Measurements from ENCODE around the gene JPH2.

Gene JPH2

DNA sequence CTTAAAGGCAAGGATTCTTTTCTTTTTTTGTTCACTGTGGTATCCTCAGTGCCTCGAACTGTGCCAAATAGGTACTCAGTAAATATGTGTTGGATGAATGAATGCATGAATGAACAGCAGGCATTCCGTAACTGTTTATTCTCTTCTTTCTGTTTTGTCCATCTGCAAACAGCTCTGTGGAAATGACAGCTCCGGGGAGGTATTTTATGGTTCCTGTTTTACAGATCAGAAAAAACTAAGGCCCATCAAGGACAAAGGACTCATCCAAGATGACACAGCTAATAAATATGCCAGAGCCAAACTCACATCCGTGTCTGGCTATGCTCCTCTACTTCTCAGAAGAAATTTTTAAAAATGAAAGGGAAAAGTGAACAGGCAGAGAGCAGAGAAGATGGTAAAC, 21.0 kb downstream of the JPH2 start:
- intact Hi-C loops (cut with DNase I; ENCODE audit: low total_unique reads), result no loop called here
- Histone ChIP-seq H3K9me3 (no peaks in the 10 kb centered on the region), H3K27me3 (no peaks in the 10 kb centered on the region), H3K4me3 (peak overlapping the region; percentile 29 to 36), H3K4me1 (peaks cover 0 to 92% (median 47%) of the 10 kb centered on the region in 4 donors), H3K36me3 (no peaks in the 10 kb centered on the region), H3K27ac (peak overlapping the region; percentile 67 to 95)
- TF ChIP-seq, protein P1, sequence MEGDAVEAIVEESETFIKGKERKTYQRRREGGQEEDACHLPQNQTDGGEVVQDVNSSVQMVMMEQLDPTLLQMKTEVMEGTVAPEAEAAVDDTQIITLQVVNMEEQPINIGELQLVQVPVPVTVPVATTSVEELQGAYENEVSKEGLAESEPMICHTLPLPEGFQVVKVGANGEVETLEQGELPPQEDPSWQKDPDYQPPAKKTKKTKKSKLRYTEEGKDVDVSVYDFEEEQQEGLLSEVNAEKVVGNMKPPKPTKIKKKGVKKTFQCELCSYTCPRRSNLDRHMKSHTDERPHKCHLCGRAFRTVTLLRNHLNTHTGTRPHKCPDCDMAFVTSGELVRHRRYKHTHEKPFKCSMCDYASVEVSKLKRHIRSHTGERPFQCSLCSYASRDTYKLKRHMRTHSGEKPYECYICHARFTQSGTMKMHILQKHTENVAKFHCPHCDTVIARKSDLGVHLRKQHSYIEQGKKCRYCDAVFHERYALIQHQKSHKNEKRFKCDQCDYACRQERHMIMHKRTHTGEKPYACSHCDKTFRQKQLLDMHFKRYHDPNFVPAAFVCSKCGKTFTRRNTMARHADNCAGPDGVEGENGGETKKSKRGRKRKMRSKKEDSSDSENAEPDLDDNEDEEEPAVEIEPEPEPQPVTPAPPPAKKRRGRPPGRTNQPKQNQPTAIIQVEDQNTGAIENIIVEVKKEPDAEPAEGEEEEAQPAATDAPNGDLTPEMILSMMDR (IDR thresholded peaks at IDR 0.05), result no peak
- no peak for DNase-seq

DNA sequence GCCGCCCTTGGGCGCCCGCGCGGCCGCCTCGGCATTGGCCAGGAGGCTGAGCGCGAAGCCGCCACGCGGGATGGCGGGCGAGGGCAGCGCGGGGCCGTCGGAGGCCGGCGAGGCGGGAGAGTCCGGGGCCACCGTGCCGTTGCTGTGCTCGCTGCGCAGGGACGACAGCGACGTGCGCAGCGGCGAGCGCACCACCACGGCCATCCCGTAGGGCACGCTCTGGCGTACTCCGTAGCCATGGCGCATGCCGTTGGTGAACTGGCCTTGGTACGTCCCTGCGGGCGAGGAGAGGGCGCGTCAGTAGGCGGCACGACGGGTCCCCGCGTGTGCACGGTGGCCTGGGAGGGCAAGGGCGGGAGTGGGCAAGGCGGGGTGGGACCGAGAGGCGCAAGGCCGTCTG, 26.9 kb downstream of the JPH2 start:
- Histone ChIP-seq H3K27ac (no peak overlapping the region), H3K9me3 (no peaks in the 10 kb centered on the region), H3K27me3 (no peaks in the 10 kb centered on the region), H3K4me1 (peaks cover 0 to 77% (median 27%) of the 10 kb centered on the region in 4 donors), H3K36me3 (peaks cover 14 to 20% (median 20%) of the 10 kb centered on the region in 3 donors), H3K4me3 (no peak overlapping the region)
- no peak for DNase-seq
- TF ChIP-seq, protein P1 (IDR thresholded peaks at IDR 0.05), result no peak
- intact Hi-C loops (cut with DNase I; ENCODE audit: low total_unique reads), result no loop called here

DNA sequence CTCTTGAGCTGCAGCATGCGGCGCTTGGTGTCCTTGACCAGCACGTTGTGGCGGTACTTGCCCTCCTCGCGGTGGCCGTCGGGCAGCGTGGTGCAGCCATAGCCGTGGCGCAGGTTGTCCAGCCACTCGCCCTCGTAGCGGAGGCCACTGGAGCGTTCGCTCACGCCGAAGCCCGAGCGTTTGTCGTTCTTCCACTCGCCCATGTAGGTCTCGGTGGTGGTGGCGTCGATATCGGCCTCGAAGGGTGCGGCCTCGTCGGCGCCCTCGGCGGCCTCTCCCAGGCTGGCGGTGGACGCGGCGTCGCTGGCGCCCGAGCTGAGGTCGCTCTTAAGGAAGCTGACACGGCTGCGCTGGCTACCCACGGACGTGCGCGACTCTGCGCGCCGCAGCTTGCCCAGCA, 27.3 kb downstream of the JPH2 start:
- TF ChIP-seq, protein P1 (IDR thresholded peaks at IDR 0.05), result no peak
- peaks cover 14 to 20% (median 20%) of the 10 kb centered on the region in 3 donors for H3K36me3 ChIP-seq
- DNase-seq, result no peak
- peak overlapping the region in 1 of 2 donors; percentile 92 for H3K27ac ChIP-seq
- H3K4me3 ChIP-seq, result no peak overlapping the region
- no peaks in the 10 kb centered on the region for H3K9me3 ChIP-seq
- intact Hi-C loops (cut with DNase I; ENCODE audit: low total_unique reads), result no loop called here
- no peaks in the 10 kb centered on the region for H3K27me3 ChIP-seq
- peaks cover 0 to 77% (median 27%) of the 10 kb centered on the region in 4 donors for H3K4me1 ChIP-seq

DNA sequence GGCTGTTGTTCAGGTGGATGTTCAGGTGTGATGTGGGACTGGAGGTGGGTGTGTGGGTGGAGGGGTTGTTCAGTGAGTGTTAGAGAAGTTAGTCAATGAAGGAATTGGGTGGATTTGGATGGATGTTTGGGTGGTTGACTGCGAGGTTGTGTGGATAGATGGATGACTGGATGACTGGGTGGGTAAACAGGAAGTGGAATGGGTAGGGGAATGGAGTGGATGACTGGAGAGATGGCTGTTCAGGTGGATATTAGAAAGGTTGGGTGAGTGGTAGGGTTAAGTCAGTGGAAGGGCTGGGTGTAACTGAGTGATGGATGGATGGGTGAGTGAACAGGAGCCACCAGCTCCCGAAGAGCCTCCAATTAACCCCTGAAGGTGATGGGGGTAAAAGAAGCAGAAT, 27.9 kb downstream of the JPH2 start:
- H3K4me1 ChIP-seq, result peaks cover 0 to 77% (median 29%) of the 10 kb centered on the region in 4 donors
- intact Hi-C loops (cut with DNase I; ENCODE audit: low total_unique reads), result no loop called here
- H3K4me3 ChIP-seq, result no peak overlapping the region
- peak overlapping the region; percentile 90 to 92 for H3K27ac ChIP-seq
- H3K36me3 ChIP-seq, result peaks cover 14 to 20% (median 20%) of the 10 kb centered on the region in 3 donors
- DNase-seq, result no peak
- no peaks in the 10 kb centered on the region for H3K27me3 ChIP-seq
- TF ChIP-seq, protein P1 (IDR thresholded peaks at IDR 0.05), result no peak
- no peaks in the 10 kb centered on the region for H3K9me3 ChIP-seq

DNA sequence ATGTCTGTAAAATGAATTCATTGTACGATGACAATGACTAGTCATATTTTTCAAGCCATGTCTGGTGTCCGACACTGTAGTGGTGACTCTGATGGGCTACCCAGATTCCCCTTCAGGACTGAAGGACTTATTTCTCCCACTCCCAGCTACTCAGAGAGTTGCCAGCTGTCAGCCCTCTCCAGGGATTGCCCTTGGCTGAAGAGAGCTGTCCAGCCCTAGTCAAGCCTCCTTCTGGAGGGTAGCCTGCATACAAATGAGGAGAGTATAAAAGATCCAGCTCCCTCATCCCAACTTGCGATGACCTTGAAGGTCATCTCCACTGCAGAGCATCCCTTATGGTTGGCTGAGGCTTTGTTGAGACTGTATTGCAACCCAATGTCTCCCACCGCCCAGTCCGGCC, 29.9 kb downstream of the JPH2 start:
- Histone ChIP-seq H3K36me3 (peaks cover 14 to 20% (median 20%) of the 10 kb centered on the region in 3 donors), H3K27ac (peak overlapping the region; percentile 90 to 92), H3K4me3 (no peak overlapping the region), H3K4me1 (peaks cover 0 to 82% (median 44%) of the 10 kb centered on the region in 4 donors), H3K9me3 (no peaks in the 10 kb centered on the region), H3K27me3 (no peaks in the 10 kb centered on the region)
- DNase-seq, result no peak
- intact Hi-C loops (cut with DNase I; ENCODE audit: low total_unique reads), result no loop called here
- TF ChIP-seq, protein P1 (IDR thresholded peaks at IDR 0.05), result no peak

Data from tibial artery (tissue), 4 donors.